Neuronal stem cell (in vitro differentiated cells): ENCODE data around the gene GLDN. TPM values are rescaled to one million over a fixed set of nuclear protein-coding genes. Genes with fewer than 3 reads are reported as not detected.

Source experiments
- DNase-seq: peaks from one replicate; pipeline ENCODE4 v3.0.0-alpha.2; 2013; ENCODE audit warnings: low spot score
- H2AFZ ChIP-seq: one replicate; pipeline ENCODE4 v1.6.1; 2013; ENCODE audit warnings: mild to moderate bottlenecking, low read length, inconsistent platforms
- H2AK5ac ChIP-seq: 2 replicates; pipeline ENCODE4 v1.6.1; 2013; ENCODE audit warnings: low read depth, mild to moderate bottlenecking, inconsistent platforms, low read length, moderate library complexity, mixed read lengths
- H2BK120ac ChIP-seq: 2 replicates; pipeline ENCODE4 v1.6.1; 2013; ENCODE audit warnings: low read depth, mild to moderate bottlenecking, inconsistent platforms, low read length, moderate library complexity, mixed read lengths
- H2BK12ac ChIP-seq: one replicate; pipeline ENCODE4 v1.6.1; 2013; ENCODE audit warnings: low read length, inconsistent platforms
- H2BK15ac ChIP-seq: 2 replicates; pipeline ENCODE4 v1.6.1; 2013; ENCODE audit warnings: mild to moderate bottlenecking, low read length, inconsistent platforms, mixed read lengths
- H2BK5ac ChIP-seq: one replicate; pipeline ENCODE4 v1.6.1; 2013; ENCODE audit warnings: inconsistent platforms, mild to moderate bottlenecking, low read length, moderate library complexity
- H3K14ac ChIP-seq: one replicate; pipeline ENCODE4 v1.6.1; 2013; ENCODE audit warnings: low read length, inconsistent platforms
- H3K18ac ChIP-seq: 2 replicates; pipeline ENCODE4 v1.6.1; 2013; ENCODE audit warnings: low read length, inconsistent platforms
- H3K23ac ChIP-seq: 2 replicates; pipeline ENCODE4 v1.6.1; 2013; ENCODE audit warnings: low read depth, mild to moderate bottlenecking, mixed read lengths, low read length, inconsistent platforms; ENCODE audit not compliant: poor library complexity
- H3K27ac ChIP-seq: replicated peaks from 3 replicates; pipeline ENCODE4 v1.5.1; 2013; ENCODE audit warnings: low read length, inconsistent platforms
- H3K27me3 ChIP-seq, 3 experiments: 2 replicates each; pipeline ENCODE4 v1.6.1; 2013; ENCODE audit warnings: low read length in 3 of 3, mild to moderate bottlenecking in 2 of 3, inconsistent platforms in 1 of 3, low read depth in 1 of 3, mixed read lengths in 1 of 3, moderate library complexity in 1 of 3; ENCODE audit not compliant: control insufficient read depth in 3 of 3, insufficient read depth in 3 of 3
- H3K36me3 ChIP-seq, 2 donors: replicated peaks in 1 of 2; 2 replicates each; pipeline ENCODE4 v1.6.1; 2013; ENCODE audit warnings: low read length in 2 of 2; ENCODE audit not compliant: control insufficient read depth in 2 of 2, insufficient read depth in 2 of 2
- H3K4ac ChIP-seq: 2 replicates; pipeline ENCODE4 v1.6.1; 2013; ENCODE audit warnings: inconsistent platforms, mild to moderate bottlenecking, low read length, moderate library complexity
- H3K4me1 ChIP-seq, 2 donors: 1 replicate in 1 of 2; 2 replicates in 1 of 2; pipeline ENCODE4 v1.6.1; 2013; ENCODE audit warnings: low read length in 2 of 2, low read depth in 1 of 2; ENCODE audit not compliant: control insufficient read depth in 2 of 2, insufficient read depth in 1 of 2
- H3K4me2 ChIP-seq: one replicate; pipeline ENCODE4 v1.6.1; 2013; ENCODE audit warnings: mild to moderate bottlenecking, low read length, inconsistent platforms; ENCODE audit not compliant: insufficient read depth, poor library complexity, severe bottlenecking
- H3K4me3 ChIP-seq, 2 donors: 2 replicates each; pipeline ENCODE4 v1.5.1; 2013; ENCODE audit warnings: low read length in 2 of 2, mild to moderate bottlenecking in 2 of 2, inconsistent platforms in 1 of 2, moderate library complexity in 1 of 2
- H3K79me1 ChIP-seq: one replicate; pipeline ENCODE4 v1.6.1; 2013; ENCODE audit warnings: low read depth, mild to moderate bottlenecking, inconsistent platforms, low read length, moderate library complexity
- H3K9ac ChIP-seq: one replicate; pipeline ENCODE4 v1.6.1; 2013; ENCODE audit warnings: mild to moderate bottlenecking, low read depth, low read length, inconsistent platforms; ENCODE audit not compliant: poor library complexity
- H3K9me3 ChIP-seq, 2 donors: replicated peaks in 1 of 2; 2 replicates each; pipeline versions ENCODE3 to v1.6.1; 2013; ENCODE audit warnings: low read length in 2 of 2, mild to moderate bottlenecking in 2 of 2, inconsistent platforms in 1 of 2, low read depth in 1 of 2, mixed read lengths in 1 of 2, moderate library complexity in 1 of 2; ENCODE audit not compliant: control insufficient read depth in 2 of 2, insufficient read depth in 1 of 2
- H4K8ac ChIP-seq: one replicate; pipeline ENCODE4 v1.6.1; 2013; ENCODE audit warnings: low read depth, mild to moderate bottlenecking, inconsistent platforms, low read length, moderate library complexity
- H4K91ac ChIP-seq: one replicate; pipeline ENCODE4 v1.6.1; 2013; ENCODE audit warnings: low read length, low read depth, mild to moderate bottlenecking, inconsistent platforms; ENCODE audit not compliant: poor library complexity
- WGBS, 2 donors: extraction: QIAGEN DNeasy Blood & Tissue Kit; methylation state at CpG; one replicate each; pipeline ENCODE4 v1.1.7; 2013; ENCODE audit warnings: missing lambda C conversion rate in 2 of 2, mixed read lengths in 1 of 2; ENCODE audit not compliant: insufficient read length in 2 of 2, insufficient replicate concordance in 1 of 2; ENCODE audit errors: extremely low coverage in 2 of 2; 5-methylcytosine and 5-hydroxymethylcytosine counted together
- small RNA-seq: library from polyadenylated mRNA; stranded (forward); fragments of <200 nt; extraction: miRNeasy Mini kit (QIAGEN cat#:217004); gene quantifications from one replicate; pipeline ENCODE3, GENCODE V24; 2013; ENCODE audit not compliant: insufficient read depth

The GLDN gene

GRCh38 chr15:51448622-51449399, 107.4 kb downstream of the GLDN start:
- H3K36me3 ChIP-seq: peaks cover 4 to 51% of the 10 kb centered on the region in 2 donors
- H3K18ac ChIP-seq: no peak overlapping the region
- no peak overlapping the region for H3K27ac ChIP-seq
- no peak overlapping the region for H3K4me3 ChIP-seq
- H3K4ac ChIP-seq: no peak overlapping the region
- no peak overlapping the region for H2BK12ac ChIP-seq
- WGBS, 2 donors: no CpG with 5 or more reads among the region's 7 CpGs
- H3K14ac ChIP-seq: no peak overlapping the region
- no peak overlapping the region for H2BK15ac ChIP-seq
- no peaks in the 10 kb centered on the region for H3K27me3 ChIP-seq
- no peak overlapping the region for H4K91ac ChIP-seq
- DNase-seq: no peak
- no peak overlapping the region for H4K8ac ChIP-seq
- H3K4me1 ChIP-seq: no peaks in the 10 kb centered on the region
- H3K9me3 ChIP-seq: peaks cover 0 to 2% of the 10 kb centered on the region in 2 donors
- H3K9ac ChIP-seq: no peak overlapping the region
- no peak overlapping the region for H2BK5ac ChIP-seq
- no peak overlapping the region for H2BK120ac ChIP-seq
- no peak overlapping the region for H3K4me2 ChIP-seq
- no peak overlapping the region for H2AK5ac ChIP-seq
- no peak overlapping the region for H3K23ac ChIP-seq
- H3K79me1 ChIP-seq: no peaks in the 10 kb centered on the region
- no peak overlapping the region for H2AFZ ChIP-seq

GRCh38 chr15:51450001-51450400, 108.5 kb downstream of the GLDN start:
- Histone ChIP-seq H3K4me2 (no peak overlapping the region), H3K4me1 (no peaks in the 10 kb centered on the region), H3K9ac (no peak overlapping the region), H3K14ac (no peak overlapping the region), H3K4ac (no peak overlapping the region), H2AK5ac (no peak overlapping the region), H3K27ac (no peak overlapping the region), H4K8ac (no peak overlapping the region), H2BK15ac (no peak overlapping the region), H2BK12ac (no peak overlapping the region), H3K9me3 (peaks cover 0 to 2% of the 10 kb centered on the region in 2 donors), H2AFZ (no peak overlapping the region), H2BK5ac (no peak overlapping the region), H3K4me3 (no peak overlapping the region), H3K23ac (no peak overlapping the region), H3K27me3 (no peaks in the 10 kb centered on the region), H3K36me3 (peaks cover 6 to 59% of the 10 kb centered on the region in 2 donors), H3K79me1 (no peaks in the 10 kb centered on the region), H2BK120ac (no peak overlapping the region), H4K91ac (no peak overlapping the region), H3K18ac (no peak overlapping the region)
- no peak for DNase-seq
- no CpG with 5 or more reads among the region's 6 CpGs for WGBS, 2 donors

Small RNA genes within 50 kb of the gene (small RNA-seq; reads per million reads assigned to genes)
- gene AC020891.4 (not detected), gene MIR7973-1 (not detected)
